NCI-H82 (cell line): Measurements from ENCODE around the gene PLEKHG4B.

Experiments used
- DNase-seq: peaks from one replicate; lab custom pipeline; 2025; lab: John Stamatoyannopoulos, UW

The PLEKHG4B gene

GRCh38 chr5:170971-171800 is 79.2 kb downstream of the PLEKHG4B start:
- DNase-seq: no peak

- no peak for DNase-seq
These were observed 79.9 kb downstream of the PLEKHG4B start for GRCh38 chr5:171801-172331.

DNA sequence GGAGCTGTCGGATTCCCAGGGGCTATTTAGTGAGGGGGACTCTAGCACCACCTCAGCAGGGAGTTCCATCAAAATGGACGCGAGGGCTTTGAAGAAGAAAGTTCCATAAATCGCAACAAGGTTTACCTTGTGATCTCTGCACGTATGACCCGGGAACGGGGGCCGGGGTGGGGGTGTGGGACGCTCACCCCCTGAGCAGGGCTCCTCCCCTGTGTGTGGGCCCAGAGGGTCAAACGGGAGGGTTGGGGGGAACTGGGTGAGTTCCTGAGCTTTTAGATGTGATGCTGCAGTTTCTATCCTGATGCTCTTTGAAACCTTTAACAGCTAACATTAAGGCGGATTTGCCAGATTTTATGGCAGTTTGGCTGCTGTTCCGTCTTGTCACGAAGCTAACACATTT is 80.5 kb downstream of the PLEKHG4B start:
- DNase-seq: no peak

GRCh38 chr5:172841-173251 is 80.9 kb downstream of the PLEKHG4B start:
- DNase-seq: no peak

DNA sequence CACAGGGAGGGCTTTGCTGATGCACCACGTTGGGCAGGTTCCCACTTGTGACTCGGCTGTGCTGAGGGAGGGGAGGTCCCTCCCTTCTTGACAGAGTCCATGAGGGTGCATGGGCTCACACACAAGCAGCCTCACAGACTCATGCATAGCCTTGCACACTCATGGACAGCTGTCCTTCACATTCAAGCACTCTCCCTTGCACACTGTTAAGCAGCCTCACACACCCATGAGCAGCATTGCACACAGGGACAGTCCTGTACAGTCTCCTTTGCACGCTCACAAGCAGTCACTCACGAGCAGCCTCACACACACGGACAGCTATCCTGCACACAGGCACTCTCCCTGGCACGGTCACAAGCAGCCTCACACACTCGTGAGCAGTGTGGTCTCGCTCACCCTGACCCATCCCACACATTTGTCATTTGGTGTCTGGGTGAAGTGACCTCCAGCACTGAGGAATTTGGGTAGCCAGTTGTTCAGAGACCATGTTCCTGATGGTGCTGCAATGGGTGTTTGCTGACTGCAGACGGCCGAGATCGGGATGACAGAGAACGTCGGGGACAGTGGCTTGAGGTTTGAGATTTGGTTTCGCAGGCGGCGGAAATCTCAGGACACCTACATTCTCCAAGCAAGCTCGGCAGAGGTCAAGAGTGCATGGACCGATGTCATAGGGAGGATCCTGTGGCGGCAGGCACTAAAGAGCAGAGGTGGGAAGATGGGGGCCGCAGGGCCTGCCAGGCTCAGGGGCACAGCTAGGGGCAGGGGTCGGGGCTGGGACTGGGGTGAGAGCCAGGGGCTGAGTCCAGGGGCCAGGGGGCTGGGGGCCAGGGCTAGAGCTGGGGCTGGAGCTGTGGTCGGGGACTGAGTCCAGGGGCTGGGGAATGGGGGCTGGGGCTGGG is 81.7 kb downstream of the PLEKHG4B start:
- no peak for DNase-seq

GRCh38 chr5:174291-174600 is 82.3 kb downstream of the PLEKHG4B start:
- DNase-seq: no peak

DNA sequence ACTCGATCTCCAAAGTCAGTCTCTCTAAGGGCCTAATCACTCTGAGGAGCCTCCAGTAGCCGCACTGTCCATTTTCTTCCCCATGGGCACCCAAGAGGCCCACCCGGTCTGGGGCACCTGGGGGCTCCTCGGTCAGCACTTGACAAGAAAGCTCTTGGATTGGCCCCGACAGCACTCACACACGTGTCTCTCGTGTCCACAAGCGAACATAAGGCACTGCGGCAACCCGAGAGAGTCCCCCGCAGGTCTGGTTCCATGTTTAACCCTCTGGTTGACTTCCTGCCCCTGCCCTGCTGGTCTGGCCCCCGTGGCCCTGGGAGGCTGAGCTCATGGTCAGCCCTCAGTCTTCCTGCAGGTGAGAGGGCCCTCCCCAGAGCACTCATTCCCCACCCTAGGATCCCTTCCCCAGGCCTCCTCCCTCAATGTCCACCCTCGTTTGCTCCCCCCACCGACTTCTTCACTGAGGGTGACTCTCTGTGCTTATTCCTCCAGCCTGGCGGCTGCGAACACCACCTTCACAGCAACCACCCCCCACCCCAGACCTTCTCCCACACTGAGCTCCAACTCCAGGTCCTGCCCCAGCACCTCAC is 83.0 kb downstream of the PLEKHG4B start:
- no peak for DNase-seq

DNA sequence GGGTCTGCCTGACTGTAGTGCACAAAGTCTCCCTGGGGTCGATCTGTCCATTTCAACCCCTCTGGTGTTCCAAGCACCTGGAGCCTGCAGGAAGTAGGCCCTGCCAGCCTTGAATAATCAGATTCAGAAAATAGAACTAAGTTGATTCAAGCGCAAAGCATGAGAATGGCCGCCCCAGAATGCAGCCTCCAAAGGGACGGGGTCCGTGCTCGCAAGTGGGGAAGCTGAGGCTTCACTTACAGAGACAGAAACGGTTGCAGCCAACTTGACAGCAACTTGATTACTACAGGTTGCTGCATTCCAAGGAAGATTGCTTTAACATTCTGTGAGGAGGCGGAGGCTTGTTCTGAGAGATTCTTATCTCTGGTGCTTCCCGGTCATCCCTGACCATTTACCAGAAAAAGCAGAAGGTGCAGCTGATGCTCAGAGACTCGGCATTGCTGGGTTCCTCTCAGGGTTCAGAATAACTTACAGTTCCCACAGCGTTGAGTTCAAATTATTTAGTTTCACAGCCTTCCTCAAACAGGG is 84.4 kb downstream of the PLEKHG4B start:
- no peak for DNase-seq

DNA sequence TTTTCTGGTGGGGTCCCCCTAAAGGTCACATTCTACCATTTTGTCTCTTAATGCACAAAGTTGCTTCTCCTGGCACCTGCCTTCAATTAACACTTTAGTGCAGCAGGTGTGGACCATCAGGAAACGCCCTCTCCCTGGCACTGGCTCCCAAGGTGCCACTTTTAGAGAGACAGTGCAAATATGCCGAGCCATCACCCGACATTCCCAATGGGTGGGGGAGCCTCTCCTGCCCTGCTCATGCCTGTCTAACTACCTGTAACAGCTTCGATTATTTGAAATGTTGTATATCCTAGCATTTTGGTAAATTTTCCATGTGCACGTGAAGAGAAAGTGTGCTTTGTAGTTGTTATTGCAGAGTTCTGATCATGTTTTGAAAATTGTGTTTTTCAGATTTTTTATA is 86.1 kb downstream of the PLEKHG4B start:
- no peak for DNase-seq

GRCh38 chr5:179401-179800 is 87.4 kb downstream of the PLEKHG4B start:
- DNase-seq: no peak

DNA sequence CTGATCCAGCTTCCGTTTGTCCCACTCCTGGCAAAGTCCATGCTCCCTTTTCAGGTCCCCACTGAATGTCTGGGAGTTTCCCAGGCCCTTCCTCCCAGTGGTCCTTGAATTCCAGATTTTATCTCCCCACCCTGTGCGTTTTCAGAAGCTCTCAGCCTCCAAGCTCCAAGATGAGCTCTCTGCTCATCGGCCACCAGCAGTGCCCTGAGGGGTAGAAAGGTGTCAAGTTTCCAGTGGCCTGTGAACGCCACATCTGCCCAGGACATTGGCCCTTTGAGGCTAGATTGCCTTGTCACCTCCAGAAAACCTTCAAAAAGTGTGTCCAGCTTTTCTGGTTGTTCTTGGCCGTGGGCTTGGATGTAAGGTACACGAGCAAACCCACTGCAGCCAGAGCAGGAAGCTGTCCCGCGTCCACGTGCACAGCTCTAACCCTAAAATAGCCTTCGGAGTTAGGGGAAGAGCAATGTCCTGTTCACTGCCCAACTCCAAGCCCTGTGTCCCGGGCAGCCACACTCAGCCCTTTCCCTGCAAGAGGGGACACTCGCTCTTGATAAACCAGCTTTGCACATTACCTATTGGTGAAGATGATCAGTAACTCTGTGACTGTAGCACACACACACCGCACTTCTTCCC is 88.4 kb downstream of the PLEKHG4B start:
- no peak for DNase-seq

DNA sequence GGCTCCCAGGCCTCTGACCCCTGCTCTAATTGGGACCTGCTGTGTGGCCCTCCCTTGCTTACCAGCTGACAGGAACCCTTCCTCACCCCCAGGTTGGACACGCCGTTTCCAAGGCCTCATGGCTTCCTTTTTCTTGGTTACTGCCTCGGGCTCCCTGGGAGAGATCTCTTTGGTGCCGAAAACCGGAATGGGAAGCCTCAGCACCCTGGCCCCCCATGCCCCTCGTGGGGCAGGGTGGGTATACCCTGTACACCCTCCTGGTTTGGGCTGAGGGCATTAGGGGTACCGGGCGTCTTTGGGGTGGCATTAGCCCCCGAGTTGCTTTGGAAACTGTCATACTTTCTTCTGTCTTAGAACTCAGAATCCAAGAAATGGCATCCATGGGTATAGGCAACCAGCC is 89.2 kb downstream of the PLEKHG4B start:
- DNase-seq: no peak

DNA sequence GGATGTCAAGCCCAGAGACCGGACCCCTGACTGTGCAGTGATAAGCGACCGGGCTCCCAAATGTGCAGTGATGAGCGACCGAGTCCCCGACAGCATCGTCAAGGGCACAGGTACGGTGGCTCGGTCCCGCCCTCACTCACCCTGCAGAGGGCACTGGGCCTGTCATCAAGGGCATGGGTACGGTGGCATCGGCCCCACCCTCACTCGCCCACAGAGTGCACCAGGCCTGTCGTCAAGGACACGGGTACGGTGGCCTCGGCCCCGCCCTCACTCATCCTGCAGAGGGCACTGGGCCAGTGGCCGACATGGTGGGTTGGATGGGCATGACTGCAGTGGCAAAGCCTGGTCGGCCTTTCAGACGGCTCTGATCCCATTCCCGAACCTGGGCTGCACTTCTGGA is 89.6 kb downstream of the PLEKHG4B start:
- no peak for DNase-seq

GRCh38 chr5:182126-182525 is 90.2 kb downstream of the PLEKHG4B start:
- no peak for DNase-seq

DNA sequence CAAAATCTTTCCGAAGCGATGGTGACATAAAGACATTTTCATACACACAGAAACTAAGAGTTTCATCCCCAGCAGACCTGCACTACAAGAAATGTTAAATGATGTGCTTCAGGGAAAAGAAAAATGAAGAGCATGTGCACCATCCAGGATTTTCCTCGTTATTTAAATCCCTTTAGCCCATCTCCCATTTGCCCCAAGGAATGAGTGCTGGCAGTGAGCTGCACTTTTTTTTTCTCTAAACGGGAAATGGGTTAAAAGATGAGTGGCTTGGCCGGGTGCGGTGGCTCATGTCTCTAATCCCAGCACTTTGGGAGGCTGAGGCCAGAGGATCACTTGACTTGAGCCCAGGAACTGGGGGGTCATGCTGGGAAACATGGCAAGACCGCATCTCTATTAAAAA is 92.5 kb downstream of the PLEKHG4B start:
- DNase-seq: no peak

DNA sequence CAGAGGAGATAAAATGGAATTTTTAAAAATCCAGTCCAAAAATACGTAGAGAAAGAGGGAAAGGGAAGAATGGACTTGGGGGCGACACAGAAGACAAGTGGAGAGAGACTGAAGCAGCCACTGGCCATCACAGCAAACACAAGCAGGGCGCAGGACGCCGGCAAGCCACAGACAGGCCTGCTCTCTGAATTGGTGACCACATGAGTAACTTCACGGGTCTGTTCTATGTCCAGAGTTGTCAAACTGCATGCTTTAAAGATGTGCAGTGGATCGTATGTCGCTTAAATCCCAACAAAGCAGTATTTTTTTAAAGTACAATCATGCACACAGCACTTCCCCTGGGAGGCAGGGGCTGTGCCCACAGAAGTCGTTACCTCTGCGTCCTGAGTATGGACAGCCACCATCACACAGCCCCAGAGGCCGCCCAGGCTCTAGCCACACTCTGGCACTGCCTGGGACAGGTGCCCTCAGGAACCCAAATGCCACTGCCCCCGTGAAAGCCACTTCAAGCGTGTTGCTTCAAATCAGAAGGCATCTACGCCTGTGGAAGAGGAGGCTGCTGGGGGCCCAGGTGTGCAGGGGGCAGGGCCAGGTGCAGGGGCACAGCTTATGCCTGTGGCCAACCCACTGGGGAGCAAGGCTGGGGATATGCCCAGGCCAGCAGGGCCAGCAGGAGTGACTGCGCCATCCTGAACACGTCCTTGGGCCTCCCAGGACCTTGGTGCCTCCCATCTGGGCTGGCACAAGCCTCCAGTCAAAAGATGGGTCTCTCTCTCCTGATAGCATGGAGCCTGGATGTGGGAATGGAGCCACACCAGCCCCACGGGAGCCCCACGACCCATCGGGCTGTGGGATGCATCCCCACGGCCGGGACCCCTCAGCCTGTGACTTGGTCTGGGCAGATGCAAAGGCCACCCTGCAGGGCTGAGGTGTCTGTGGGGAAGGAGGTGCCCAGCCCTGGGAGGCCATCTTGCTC is 93.4 kb downstream of the PLEKHG4B start:
- DNase-seq: no peak

GRCh38 chr5:186091-187041 is 94.4 kb downstream of the PLEKHG4B start:
- no peak for DNase-seq

DNA sequence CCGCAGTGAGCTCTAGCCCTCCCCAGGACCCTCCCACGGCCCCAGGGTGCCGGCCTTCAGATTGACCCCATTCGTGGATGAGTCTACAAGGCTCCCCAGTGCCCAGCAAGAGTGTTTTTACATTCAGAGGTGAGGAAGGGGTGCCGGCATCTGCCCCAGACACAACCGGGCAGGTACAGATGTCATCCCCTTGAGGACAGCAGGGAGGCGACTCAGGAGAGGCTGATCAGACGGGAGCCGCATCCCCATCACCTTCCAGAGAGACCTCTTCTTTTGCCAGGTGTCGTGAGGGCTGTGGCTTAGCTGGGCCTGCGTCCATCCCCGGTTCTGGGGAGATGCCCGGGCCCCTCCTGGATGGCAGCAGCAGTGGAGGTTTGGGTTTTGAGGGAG is 95.1 kb downstream of the PLEKHG4B start:
- DNase-seq: no peak

DNA sequence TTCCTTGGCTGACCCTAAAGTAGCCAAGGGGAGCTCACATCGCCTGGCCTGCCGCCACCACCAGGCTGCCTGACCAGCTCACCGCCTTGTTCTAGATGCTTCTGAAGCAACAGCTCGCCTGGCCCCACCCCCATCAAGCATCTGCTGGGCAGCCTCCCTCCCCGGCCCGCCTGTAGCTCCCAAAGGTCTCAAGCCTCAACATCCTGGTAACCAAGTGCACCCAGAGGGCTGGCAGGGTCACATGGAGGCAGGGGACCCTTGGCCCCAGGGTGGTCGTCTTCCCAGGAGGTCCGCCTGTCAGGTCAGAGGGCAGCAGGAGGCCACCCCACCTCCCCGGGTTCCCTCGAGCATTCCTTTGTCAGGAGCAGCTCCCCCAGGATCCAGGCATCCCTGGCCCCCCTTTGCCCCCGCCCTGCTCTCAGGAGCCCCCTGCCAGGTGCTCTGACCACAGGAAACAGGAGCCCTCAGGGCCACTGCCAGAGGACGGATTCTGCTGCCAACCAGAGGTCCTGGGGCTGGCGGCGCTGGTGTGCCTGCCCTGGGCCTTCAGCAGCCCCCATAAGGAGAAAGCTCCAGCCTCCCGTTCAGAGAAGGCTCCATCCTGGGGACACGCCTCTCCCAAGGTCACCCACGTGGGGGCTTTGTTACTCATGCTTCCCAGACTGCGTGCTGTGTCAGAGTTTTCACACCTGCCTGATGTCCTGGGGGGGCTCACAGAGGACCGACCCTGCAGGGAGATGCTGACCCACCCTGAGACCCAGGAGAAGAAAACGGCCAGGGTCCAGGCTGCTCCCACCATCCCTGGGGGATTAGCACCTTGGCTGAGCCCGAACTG is 95.9 kb downstream of the PLEKHG4B start:
- peak; percentile 11 for DNase-seq
